Heart left ventricle (tissue), 16 donors: ENCODE results near the gene MAN1C1. TPM values are rescaled to one million over a fixed set of nuclear protein-coding genes. Genes with fewer than 3 reads are reported as not detected.

Experiments
- ATAC-seq, 4 donors: fragments of 200-7000 bp; cut with Tn5 transposase; one replicate each; pipeline ENCODE4 v1.9.1; 2020 to 2022; ENCODE audit warnings: moderate library complexity in 4 of 4, mild to moderate bottlenecking in 3 of 4, moderate number of reproducible peaks in 1 of 4
- DNase-seq, 5 donors: peaks; one replicate each; pipeline ENCODE4 v3.0.0-alpha.2; 2020
- H3K27ac ChIP-seq, 12 donors: fragments of 200-600 bp; sonication (generic) in 4 of 12; one replicate each; pipeline versions ENCODE4 v1.5.0 to v1.8.0; 2016 to 2022; ENCODE audit warnings: mild to moderate bottlenecking in 2 of 12
- H3K27me3 ChIP-seq, 9 donors: fragments of 200-600 bp; sonication (generic) in 2 of 9; one replicate each; pipeline versions ENCODE4 v1.5.1 to v1.8.0; 2016 to 2022; ENCODE audit warnings: mild to moderate bottlenecking in 3 of 9
- H3K36me3 ChIP-seq, 9 donors: fragments of 200-600 bp; sonication (generic) in 2 of 9; one replicate each; pipeline versions ENCODE4 v1.5.0 to v1.8.0; 2018 to 2022; ENCODE audit warnings: mild to moderate bottlenecking in 2 of 9
- H3K4me1 ChIP-seq, 12 donors: fragments of 200-600 bp; sonication (generic) in 4 of 12; one replicate each; pipeline versions ENCODE4 v1.5.0 to v1.8.0; 2016 to 2022; ENCODE audit warnings: mild to moderate bottlenecking in 3 of 12
- H3K4me3 ChIP-seq, 12 donors: fragments of 200-600 bp; sonication (generic) in 4 of 12; one replicate each; pipeline versions ENCODE4 v1.5.0 to v1.8.0; 2017 to 2022; ENCODE audit warnings: mild to moderate bottlenecking in 9 of 12, moderate library complexity in 4 of 12
- H3K9me3 ChIP-seq, 12 donors: fragments of 200-600 bp; sonication (generic) in 4 of 12; one replicate each; pipeline versions ENCODE4 v1.5.0 to v1.8.0; 2016 to 2022; ENCODE audit warnings: mild to moderate bottlenecking in 1 of 12
- CTCF ChIP-seq, 12 donors: fragments of 200-600 bp; sonication (generic) in 4 of 12; IDR thresholded peaks; one replicate each; pipeline versions ENCODE4 v1.5.0 to v1.8.0; 2018 to 2022; ENCODE audit warnings: antibody characterized with exemption in 12 of 12, mild to moderate bottlenecking in 5 of 12
- POLR2A ChIP-seq, 2 donors: fragments of 450-650 bp; IDR thresholded peaks; one replicate each; pipeline ENCODE4 v1.6.1; 2017; ENCODE audit warnings: antibody characterized with exemption in 2 of 2, mild to moderate bottlenecking in 2 of 2, moderate library complexity in 2 of 2
- WGBS, 4 donors: extraction: QIAGEN DNeasy Blood & Tissue Kit in 2 of 4; methylation state at CpG; one replicate each; pipeline versions ENCODE4 v1.1.5 to v1.1.7; 2013 to 2018; 5-methylcytosine and 5-hydroxymethylcytosine counted together
- intact Hi-C, 10 donors: fragments of 100-400 bp; cut with DNase I; formaldehyde crosslinking; loops; one replicate each; pipeline versions ENCODE4 v1.11.1 to v1.14.2; 2022
- polyA plus RNA-seq, 2 donors: library from polyadenylated mRNA; stranded (reverse); fragments of 200-250 nt; gene quantifications; one replicate each; pipeline ENCODE4 v1.2.3, GENCODE V29; 2013
- total RNA-seq, 9 donors: library from RNA; depleted of rRNA in 2 of 9; stranded (reverse); fragments of >200 nt in 2 of 9; fragmentation: NEBNext Ultra II Directional in 3 of 9; extraction: Animal tissue kit (Norgen Biotek cat#: 25700) in 3 of 9; gene quantifications; one replicate each; pipeline versions ENCODE4 v1.1.0 to v1.2.4, GENCODE V29; 2016 to 2023
- donor health status: ischemic (EF 13 %, LVEDD 7.1; RV severe dilation, severe dysfunction).
- donor health status: healthy with polysubstance abuse.
- donor health status: DM: no; HTN: yes; CAD: no.
- donor health status: DM: no; HTN: no; CAD: no.
- donor health status: ischemic (EF 25% LVEDD 6.9; RV normal size, moderate dysfunction).
- donor health status: ischemic (EF 25% LVEDD 5.7; RV mildly dilated, moderate dysfunction).
- donor health status: healthy.
- donor health status: DM: yes; HTN: yes; CAD: no.
- donor health status: ischemic (EF 35%, LVEDD 5.7; RV mildly dilated, moderate dysfunction).
- donor health status: nonischemic (EF 11% LVEDD 7.7; RV severe dilation, severe dysfunction).
- donor health status: DM: yes; HTN: yes; CAD: no.
- donor health status: PGD.
- donor health status: ischemic (EF 29% LVEDD 5.4; RV normal size, mild dysfunction).
- donor health status: nonischemic (EF 23%, LVEDD 6.1; RV moderate dilation, normal function).

Gene MAN1C1
- total and polyA plus RNA-seq, 11 donors, result 7.7 to 25.7 (median 14.7) TPM

- Histone ChIP-seq H3K9me3 (no peaks in the 10 kb centered on the region), H3K4me3 (no peak overlapping the region), H3K4me1 (peaks cover 3 to 74% (median 26%) of the 10 kb centered on the region in 12 donors), H3K27ac (no peak overlapping the region), H3K36me3 (peaks cover 0 to 13% (median 5%) of the 10 kb centered on the region in 9 donors), H3K27me3 (no peaks in the 10 kb centered on the region)
- 78 to 83% (median 80%) methylated on average over 6 of the region's 6 CpGs for WGBS, 4 donors
- ATAC-seq (no peak), DNase-seq (no peak)
- intact Hi-C loops, result no loop called here
- TF ChIP-seq POLR2A (IDR thresholded peaks at IDR 0.05) (no peak), CTCF (IDR thresholded peaks at IDR 0.05) (no peak)
Observed at GRCh38 chr1:25648681-25649440, 32.3 kb downstream of the MAN1C1 start.

- no peak for ATAC-seq
- no peak for DNase-seq
- Histone ChIP-seq H3K27me3 (no peaks in the 10 kb centered on the region), H3K36me3 (peaks cover 0 to 13% (median 5%) of the 10 kb centered on the region in 9 donors), H3K27ac (no peak overlapping the region), H3K9me3 (no peaks in the 10 kb centered on the region), H3K4me3 (no peak overlapping the region), H3K4me1 (peaks cover 3 to 74% (median 27%) of the 10 kb centered on the region in 12 donors)
- WGBS, 4 donors, result 87 to 91% (median 91%) methylated on average over 11 of the region's 11 CpGs
- intact Hi-C loops, result no loop called here
- TF ChIP-seq POLR2A (IDR thresholded peaks at IDR 0.05) (no peak), CTCF (IDR thresholded peaks at IDR 0.05) (no peak)
Observed at GRCh38 chr1:25649505-25650288, 33.1 kb downstream of the MAN1C1 start.

GRCh38 chr1:25650289-25650576 is 33.6 kb downstream of the MAN1C1 start:
- TF ChIP-seq CTCF (IDR thresholded peaks at IDR 0.05) (no peak), POLR2A (IDR thresholded peaks at IDR 0.05) (no peak)
- H3K9me3 ChIP-seq, result no peaks in the 10 kb centered on the region
- H3K27me3 ChIP-seq, result no peaks in the 10 kb centered on the region
- ATAC-seq (no peak), DNase-seq (no peak)
- WGBS, 4 donors, result 89 to 95% (median 93%) methylated on average over 5 of the region's 5 CpGs
- H3K36me3 ChIP-seq, result peaks cover 0 to 13% (median 5%) of the 10 kb centered on the region in 9 donors
- intact Hi-C loops, result no loop called here
- H3K4me1 ChIP-seq, result peaks cover 3 to 72% (median 28%) of the 10 kb centered on the region in 12 donors
- H3K27ac ChIP-seq, result no peak overlapping the region
- H3K4me3 ChIP-seq, result no peak overlapping the region

- Histone ChIP-seq H3K27ac (no peak overlapping the region), H3K9me3 (no peaks in the 10 kb centered on the region), H3K4me3 (no peak overlapping the region), H3K27me3 (no peaks in the 10 kb centered on the region), H3K4me1 (peaks cover 3 to 71% (median 30%) of the 10 kb centered on the region in 12 donors), H3K36me3 (peaks cover 0 to 4% (median 0%) of the 10 kb centered on the region in 9 donors)
- ATAC-seq (peak in 2 of 4 donors; percentile 16 to 33), DNase-seq (no peak)
- no peak for TF ChIP-seq CTCF (IDR thresholded peaks at IDR 0.05)
- TF ChIP-seq POLR2A (IDR thresholded peaks at IDR 0.05), result no peak
- WGBS, 4 donors, result 81 to 93% (median 90%) methylated on average over 6 to 8 of the region's 8 CpGs
- intact Hi-C loops, result no loop called here
Observed at GRCh38 chr1:25651036-25651640, 34.5 kb downstream of the MAN1C1 start.
